OCI-LY7 (cell line): ENCODE measurements around the gene CUX1. TPM values are rescaled to one million over a fixed set of nuclear protein-coding genes. Genes with fewer than 3 reads are reported as not detected.

Experiments
- BruUV-seq: library from RNA; stranded (reverse); fragments of 400-500 nt; replicated peaks from 2 replicates; lab custom pipeline; 2021; lab: Mats Ljungman, UMichigan
- CTCF ChIA-PET: fragments of 300-600 bp; sonication (Branson Sonifier 250); formaldehyde crosslinking; loops from one replicate; lab custom pipeline; 2022; ENCODE audit warnings: antibody characterized with exemption; ENCODE audit not compliant: unreplicated experiment; lab: Charles Lee
- POLR2A ChIA-PET: fragments of 300-600 bp; sonication (Branson Sonifier 250); formaldehyde crosslinking; loops from one replicate; lab custom pipeline; 2022; ENCODE audit warnings: antibody characterized with exemption; lab: Charles Lee
- DNase-seq: peaks from one replicate; pipeline ENCODE4 v3.0.0-alpha.2; 2015; ENCODE audit warnings: low spot score
- H2AFZ ChIP-seq: fragments of 200-600 bp; sonication (generic), shearing (Covaris generic); 2 replicates; pipeline ENCODE4 v1.6.1; 2014; ENCODE audit warnings: mild to moderate bottlenecking, antibody characterized with exemption, low read length, moderate library complexity
- H3K27ac ChIP-seq: fragments of 200-600 bp; sonication (generic); 2 replicates; pipeline ENCODE4 v1.5.1; 2014; ENCODE audit warnings: mixed run types, low read depth, mild to moderate bottlenecking, moderate library complexity, low read length, inconsistent platforms; ENCODE audit not compliant: poor library complexity, severe bottlenecking
- H3K36me3 ChIP-seq: fragments of 200-600 bp; sonication (generic); 2 replicates; pipeline ENCODE4 v1.6.1; 2014; ENCODE audit warnings: mild to moderate bottlenecking, antibody characterized with exemption, low read length, moderate library complexity, mixed read lengths; ENCODE audit not compliant: insufficient read depth
- H3K4me1 ChIP-seq: fragments of 200-600 bp; sonication (generic); 2 replicates; pipeline ENCODE4 v1.5.1; 2014; ENCODE audit warnings: mild to moderate bottlenecking, low read length; ENCODE audit not compliant: insufficient read depth, poor library complexity, severe bottlenecking
- H3K4me2 ChIP-seq: fragments of 200-600 bp; sonication (generic); 2 replicates; pipeline ENCODE4 v1.6.1; 2014; ENCODE audit warnings: mild to moderate bottlenecking, low read length
- H3K4me3 ChIP-seq: fragments of 200-600 bp; sonication (generic); 2 replicates; pipeline ENCODE4 v1.5.1; 2014; ENCODE audit warnings: mild to moderate bottlenecking, low read depth, low read length; ENCODE audit not compliant: poor library complexity, severe bottlenecking
- H3K79me2 ChIP-seq: fragments of 200-600 bp; sonication (generic); 2 replicates; pipeline ENCODE4 v1.6.1; 2016; ENCODE audit warnings: low read depth, mild to moderate bottlenecking, low read length, moderate library complexity, mixed read lengths; ENCODE audit not compliant: insufficient read depth
- H3K9me2 ChIP-seq: fragments of 200-600 bp; sonication (generic); 2 replicates; pipeline ENCODE4 v1.6.1; 2016; ENCODE audit warnings: mild to moderate bottlenecking, low read length, mixed read lengths; ENCODE audit not compliant: insufficient read depth
- H3K9me3 ChIP-seq: fragments of 200-600 bp; sonication (generic); 2 replicates; pipeline ENCODE4 v1.6.1; 2014; ENCODE audit warnings: mild to moderate bottlenecking, mixed run types, low read length, mixed read lengths
- H4K20me1 ChIP-seq: fragments of 200-600 bp; sonication (generic); 2 replicates; pipeline ENCODE4 v1.6.1; 2014; ENCODE audit warnings: mild to moderate bottlenecking, antibody characterized with exemption, low read length, moderate library complexity, mixed read lengths; ENCODE audit not compliant: insufficient read depth
- CTCF ChIP-seq: fragments of 200-600 bp; sonication (generic); conservative IDR thresholded peaks from 2 replicates; pipeline ENCODE4 v1.5.1; 2014; ENCODE audit warnings: mild to moderate bottlenecking, antibody characterized with exemption, low read length, moderate library complexity, mixed read lengths
- EZH2phosphoT487 ChIP-seq: fragments of 200-600 bp; sonication (generic); IDR thresholded peaks from 2 replicates; pipeline ENCODE4 v1.6.1; 2018; ENCODE audit warnings: low read depth, borderline replicate concordance, mild to moderate bottlenecking, mixed run types, antibody characterized with exemption, low read length, moderate library complexity, mixed read lengths
- intact Hi-C: fragments of 100-400 bp; cut with micrococcal nuclease; formaldehyde crosslinking; loops from one replicate; pipeline ENCODE4 v1.10.0; 2022; ENCODE audit not compliant: unreplicated experiment
- total RNA-seq, 2 experiments: library from RNA; depleted of rRNA in 1 of 2; stranded (reverse); fragments of >200 nt in 1 of 2; shearing (Covaris generic) in 1 of 2; gene quantifications; 2 replicates each; pipeline ENCODE4 v1.2.3, GENCODE V29; 2014 to 2022

Gene CUX1
- total RNA-seq, 2 experiments from 2014 or later = 143 to 199 TPM

- Histone ChIP-seq H3K4me2 (no peak overlapping the region), H3K27ac (no peak overlapping the region), H3K36me3 (peaks cover 57% of the 10 kb centered on the region), H3K4me3 (no peak overlapping the region), H3K4me1 (peaks cover 65% of the 10 kb centered on the region), H2AFZ (no peak overlapping the region), H3K79me2 (peaks cover 89% of the 10 kb centered on the region), H3K9me3 (no peaks in the 10 kb centered on the region), H3K9me2 (no peaks in the 10 kb centered on the region), H4K20me1 (no peaks in the 10 kb centered on the region)
- POLR2A ChIA-PET = no interaction called here
- BruUV-seq = no TSS peak
- intact Hi-C loops = no loop called here
- DNase-seq = no peak
- CTCF ChIA-PET = no interaction called here
- no peak for TF ChIP-seq EZH2phosphoT487
- TF ChIP-seq CTCF = no peak
These were observed 155.2 kb downstream of the CUX1 start for GRCh38 chr7:101972627-101973026.

GRCh38 chr7:101973130-101973529 is 155.7 kb downstream of the CUX1 start:
- no peaks in the 10 kb centered on the region for H3K9me2 ChIP-seq
- POLR2A ChIA-PET = no interaction called here
- TF ChIP-seq CTCF = no peak
- TF ChIP-seq EZH2phosphoT487 = no peak
- peaks cover 57% of the 10 kb centered on the region for H3K36me3 ChIP-seq
- no peak overlapping the region for H3K27ac ChIP-seq
- H2AFZ ChIP-seq = no peak overlapping the region
- CTCF ChIA-PET = no interaction called here
- BruUV-seq = no TSS peak
- H3K4me3 ChIP-seq = no peak overlapping the region
- H3K79me2 ChIP-seq = peaks cover 89% of the 10 kb centered on the region
- no peak overlapping the region for H3K4me2 ChIP-seq
- no peaks in the 10 kb centered on the region for H4K20me1 ChIP-seq
- intact Hi-C loops = no loop called here
- DNase-seq = no peak
- H3K9me3 ChIP-seq = no peaks in the 10 kb centered on the region
- peaks cover 60% of the 10 kb centered on the region for H3K4me1 ChIP-seq

- no peaks in the 10 kb centered on the region for H3K9me3 ChIP-seq
- H3K4me3 ChIP-seq = no peak overlapping the region
- peak overlapping the region; percentile 40 for H3K27ac ChIP-seq
- H3K79me2 ChIP-seq = peaks cover 85% of the 10 kb centered on the region
- DNase-seq = no peak
- no peaks in the 10 kb centered on the region for H4K20me1 ChIP-seq
- intact Hi-C loops = no loop called here
- H3K4me2 ChIP-seq = peak overlapping the region; percentile 44; the same call in 1 of the 2 replicates
- CTCF ChIA-PET = no interaction called here
- no peak overlapping the region for H2AFZ ChIP-seq
- BruUV-seq = no TSS peak
- no peak for TF ChIP-seq EZH2phosphoT487
- TF ChIP-seq CTCF = no peak
- H3K9me2 ChIP-seq = no peaks in the 10 kb centered on the region
- H3K36me3 ChIP-seq = peaks cover 60% of the 10 kb centered on the region
- POLR2A ChIA-PET = interaction anchor here (0.6 to 3.3 kb wide), 3 partner anchors 11 to 40 kb away, joined by 3 to 14 read pairs (median 5); no protein-coding TSS in a partner anchor
- peaks cover 54% of the 10 kb centered on the region for H3K4me1 ChIP-seq
These were observed 157.0 kb downstream of the CUX1 start for GRCh38 chr7:101974393-101974792.
